Karpas-422 (cell line): ENCODE data around the gene ASB6. TPM values are rescaled to one million over a fixed set of nuclear protein-coding genes. Genes with fewer than 3 reads are reported as not detected.

Experiments used
- DNase-seq: peaks from one replicate; pipeline ENCODE4 v3.0.0-alpha.2; 2015
- H2AFZ ChIP-seq: fragments of 200-600 bp; sonication (generic); 2 replicates; pipeline ENCODE4 v1.6.1; 2014; ENCODE audit warnings: antibody characterized with exemption, low read length, mixed read lengths
- H3K27ac ChIP-seq: fragments of 200-600 bp; sonication (generic); 2 replicates; pipeline ENCODE4 v1.5.1; 2014; ENCODE audit warnings: mild to moderate bottlenecking, low read length, moderate library complexity
- H3K27me3 ChIP-seq: fragments of 200-600 bp; sonication (generic); 2 replicates; pipeline ENCODE4 v1.6.1; 2014; ENCODE audit warnings: low read length, mixed read lengths
- H3K36me3 ChIP-seq: fragments of 200-600 bp; sonication (generic); 2 replicates; pipeline ENCODE4 v1.6.1; 2014; ENCODE audit warnings: low read length, mixed read lengths; ENCODE audit not compliant: insufficient read depth
- H3K4me1 ChIP-seq: fragments of 200-600 bp; sonication (generic); 2 replicates; pipeline ENCODE4 v1.6.1; 2014; ENCODE audit warnings: mild to moderate bottlenecking, low read length, mixed read lengths
- H3K4me2 ChIP-seq: fragments of 200-600 bp; sonication (generic); 2 replicates; pipeline ENCODE4 v1.6.1; 2014; ENCODE audit warnings: low read length, low read depth, mild to moderate bottlenecking; ENCODE audit not compliant: poor library complexity, severe bottlenecking
- H3K4me3 ChIP-seq: fragments of 200-600 bp; sonication (generic); 2 replicates; pipeline ENCODE4 v1.5.1; 2014; ENCODE audit warnings: mild to moderate bottlenecking, antibody characterized with exemption, low read length, mixed read lengths
- H3K79me2 ChIP-seq: fragments of 200-600 bp; sonication (generic); 2 replicates; pipeline ENCODE4 v1.6.1; 2014; ENCODE audit warnings: mild to moderate bottlenecking, low read length, mixed read lengths
- H3K9ac ChIP-seq: fragments of 200-600 bp; sonication (generic); 2 replicates; pipeline ENCODE4 v1.6.0; 2014; ENCODE audit warnings: low read length
- H3K9me2 ChIP-seq: fragments of 200-600 bp; sonication (generic), shearing (Covaris generic); replicated peaks from 2 replicates; pipeline ENCODE4 v1.6.0; 2014; ENCODE audit warnings: mild to moderate bottlenecking, low read length, moderate library complexity; ENCODE audit not compliant: insufficient read depth
- H3K9me3 ChIP-seq: fragments of 300-700, 200-600 bp; sonication (generic); 2 replicates; pipeline ENCODE4 v1.6.1; 2014; ENCODE audit warnings: low read length, mixed read lengths
- H4K20me1 ChIP-seq: fragments of 200-600 bp; sonication (generic); 2 replicates; pipeline ENCODE4 v1.6.1; 2014; ENCODE audit warnings: mild to moderate bottlenecking, antibody characterized with exemption, low read length, low read depth; ENCODE audit not compliant: insufficient read depth
- total RNA-seq: library from RNA; depleted of rRNA; stranded (reverse); fragments of >200 nt; shearing (Covaris generic); gene quantifications from 2 replicates; pipeline ENCODE4 v1.2.3, GENCODE V29; 2014; ENCODE audit warnings: low replicate concordance; rRNA removed

Gene ASB6
- total RNA-seq, 1 experiment from 2014 or later = 10.6 TPM

- no peaks in the 10 kb centered on the region for H4K20me1 ChIP-seq
- no peaks in the 10 kb centered on the region for H3K9me3 ChIP-seq
- H3K4me1 ChIP-seq = no peaks in the 10 kb centered on the region
- H3K9me2 ChIP-seq = no peaks in the 10 kb centered on the region
- no peaks in the 10 kb centered on the region for H3K36me3 ChIP-seq
- H3K27ac ChIP-seq = no peak overlapping the region
- H3K4me2 ChIP-seq = no peak overlapping the region
- H2AFZ ChIP-seq = no peak overlapping the region
- H3K27me3 ChIP-seq = no peaks in the 10 kb centered on the region
- DNase-seq = no peak
- no peak overlapping the region for H3K4me3 ChIP-seq
- H3K9ac ChIP-seq = no peak overlapping the region
- H3K79me2 ChIP-seq = no peaks in the 10 kb centered on the region
These were observed 50.0 kb downstream of the ASB6 start for GRCh38 chr9:129591916-129592315.

- no peak for DNase-seq
- no peak overlapping the region for H3K4me3 ChIP-seq
These were observed 51.5 kb downstream of the ASB6 start for GRCh38 chr9:129590466-129590865.

DNA sequence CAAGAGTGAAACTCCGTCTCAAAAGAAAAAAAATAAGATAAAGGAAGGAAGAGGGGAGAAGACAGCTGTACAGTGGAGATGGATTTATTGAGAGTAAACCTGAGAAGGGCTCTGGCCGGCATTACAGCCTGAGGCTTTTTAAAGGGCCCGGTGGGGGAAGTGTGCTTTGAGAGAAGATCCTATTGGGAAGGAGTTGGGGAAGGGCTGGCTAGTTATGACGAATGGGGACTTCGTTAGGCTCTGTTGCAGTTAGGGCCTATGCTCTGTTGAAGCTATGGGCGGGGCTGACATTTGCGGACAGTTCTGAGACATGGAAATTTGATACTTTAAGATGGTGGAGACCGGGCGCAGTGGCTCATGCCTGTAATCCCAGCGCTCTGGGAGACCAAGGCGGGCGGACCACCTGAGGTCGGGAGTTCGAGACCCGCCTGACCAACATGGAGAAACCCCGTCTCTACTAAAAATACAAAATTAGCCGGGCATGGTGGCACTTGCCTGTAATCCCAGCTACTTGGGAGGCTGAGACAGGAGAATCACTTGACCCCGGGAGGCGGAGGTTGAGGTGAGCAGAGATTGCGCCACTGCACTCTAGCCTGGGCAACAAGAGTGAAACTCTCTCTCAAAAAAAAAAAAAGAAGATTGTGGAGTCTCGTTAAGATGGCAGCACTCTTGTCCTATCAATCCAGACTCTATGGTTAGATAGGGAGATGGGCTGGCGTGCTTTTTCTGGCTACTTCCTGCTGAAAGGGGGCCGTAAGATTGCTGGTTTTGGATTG is 54.3 kb downstream of the ASB6 start:
- Histone ChIP-seq H4K20me1 (no peaks in the 10 kb centered on the region), H3K4me1 (no peaks in the 10 kb centered on the region), H3K27ac (no peak overlapping the region), H3K4me2 (no peak overlapping the region), H3K9ac (no peak overlapping the region), H3K36me3 (no peaks in the 10 kb centered on the region), H3K27me3 (no peaks in the 10 kb centered on the region), H2AFZ (no peak overlapping the region), H3K4me3 (no peak overlapping the region), H3K9me3 (no peaks in the 10 kb centered on the region; the same call in 1 of the 2 replicates), H3K79me2 (no peaks in the 10 kb centered on the region), H3K9me2 (no peaks in the 10 kb centered on the region)
- DNase-seq = no peak

More at GRCh38 chr9:129590466-129590865, 51.5 kb downstream of the ASB6 start:
- no peaks in the 10 kb centered on the region for H3K9me2 ChIP-seq
- H3K9ac ChIP-seq = no peak overlapping the region
- no peaks in the 10 kb centered on the region for H3K36me3 ChIP-seq
- no peaks in the 10 kb centered on the region for H3K79me2 ChIP-seq
- no peak overlapping the region for H2AFZ ChIP-seq
- no peak overlapping the region for H3K4me2 ChIP-seq
- H3K4me1 ChIP-seq = no peaks in the 10 kb centered on the region
- no peaks in the 10 kb centered on the region for H3K27me3 ChIP-seq
- no peak overlapping the region for H3K27ac ChIP-seq
- H3K9me3 ChIP-seq = no peaks in the 10 kb centered on the region
- no peaks in the 10 kb centered on the region for H4K20me1 ChIP-seq

DNA sequence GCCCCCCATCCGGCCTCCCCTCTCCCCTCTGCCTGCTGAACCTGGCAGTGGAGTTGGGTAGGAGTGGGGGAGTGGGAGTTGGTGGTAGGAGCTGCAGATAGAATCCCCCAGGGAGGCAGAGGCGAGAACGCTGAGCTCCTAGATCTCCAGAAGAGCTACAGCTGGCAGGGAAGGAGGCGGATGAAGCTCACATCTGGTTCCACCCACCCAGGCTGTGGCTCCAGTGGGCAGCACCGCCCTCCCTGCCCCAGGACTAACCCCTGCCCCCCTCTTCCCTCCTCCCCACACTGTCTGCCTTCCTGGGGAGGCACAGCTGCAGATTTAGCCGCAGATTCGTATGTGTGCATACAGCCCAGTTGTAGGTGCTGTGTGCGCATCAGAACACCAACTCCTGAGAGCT is 55.3 kb downstream of the ASB6 start:
- no peak overlapping the region for H3K4me3 ChIP-seq
- no peaks in the 10 kb centered on the region for H3K9me2 ChIP-seq
- H4K20me1 ChIP-seq = no peaks in the 10 kb centered on the region
- H3K79me2 ChIP-seq = no peaks in the 10 kb centered on the region
- H3K9me3 ChIP-seq = no peaks in the 10 kb centered on the region; the same call in 1 of the 2 replicates
- DNase-seq = no peak
- H2AFZ ChIP-seq = no peak overlapping the region
- no peaks in the 10 kb centered on the region for H3K27me3 ChIP-seq
- no peak overlapping the region for H3K4me2 ChIP-seq
- no peaks in the 10 kb centered on the region for H3K36me3 ChIP-seq
- no peaks in the 10 kb centered on the region for H3K4me1 ChIP-seq
- H3K9ac ChIP-seq = no peak overlapping the region
- H3K27ac ChIP-seq = no peak overlapping the region

DNA sequence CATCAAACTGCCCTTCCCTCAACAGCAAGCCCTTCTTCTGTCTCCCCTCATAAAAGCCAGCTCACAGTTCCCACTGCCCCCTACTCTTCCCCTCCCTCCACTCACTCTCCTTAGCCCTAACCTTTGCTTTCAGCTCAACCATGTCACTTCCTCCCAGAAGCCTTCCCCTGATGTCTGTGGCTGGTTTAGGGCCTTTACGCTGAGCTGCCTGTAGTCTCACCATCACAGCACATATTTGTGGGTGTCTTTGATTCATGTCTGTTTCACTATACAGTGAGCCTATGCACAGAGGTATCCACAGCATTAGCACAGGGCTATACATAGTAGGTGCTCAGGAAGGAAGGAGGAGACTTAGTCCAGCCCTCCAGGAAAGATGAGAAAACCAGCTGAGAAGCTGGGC is 55.7 kb downstream of the ASB6 start:
- Histone ChIP-seq H3K36me3 (no peaks in the 10 kb centered on the region), H3K9me2 (no peaks in the 10 kb centered on the region), H4K20me1 (no peaks in the 10 kb centered on the region), H3K9ac (no peak overlapping the region), H3K9me3 (no peaks in the 10 kb centered on the region; the same call in 1 of the 2 replicates), H3K4me1 (no peaks in the 10 kb centered on the region), H3K4me3 (no peak overlapping the region), H3K27ac (no peak overlapping the region), H3K4me2 (no peak overlapping the region), H3K27me3 (no peaks in the 10 kb centered on the region), H2AFZ (no peak overlapping the region), H3K79me2 (no peaks in the 10 kb centered on the region)
- DNase-seq = no peak

DNA sequence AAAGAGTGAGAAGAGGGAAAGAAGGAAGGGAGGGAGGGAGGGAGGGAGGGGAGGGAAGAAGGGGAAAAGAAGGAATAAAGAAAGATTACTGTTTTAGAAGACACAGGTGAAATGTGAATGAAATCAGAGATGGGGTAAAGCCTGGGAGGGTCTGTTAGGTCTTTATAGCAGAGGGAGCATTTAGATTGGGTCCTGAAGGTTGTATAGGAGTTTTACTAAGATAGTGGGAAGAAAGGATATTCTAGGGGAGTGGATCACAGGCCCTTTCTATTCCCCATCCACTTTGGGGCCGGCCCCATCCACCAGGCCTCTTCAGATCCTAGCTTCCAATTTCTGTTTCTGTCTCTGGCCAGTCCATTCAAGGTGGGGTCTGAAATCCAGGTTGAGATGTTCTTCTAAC is 56.6 kb downstream of the ASB6 start:
- DNase-seq = no peak
- Histone ChIP-seq H3K9me3 (no peaks in the 10 kb centered on the region; the same call in 1 of the 2 replicates), H3K4me2 (no peak overlapping the region), H3K27ac (no peak overlapping the region), H3K4me3 (no peak overlapping the region), H3K9ac (no peak overlapping the region), H3K9me2 (no peaks in the 10 kb centered on the region), H4K20me1 (no peaks in the 10 kb centered on the region), H3K36me3 (no peaks in the 10 kb centered on the region), H3K27me3 (no peaks in the 10 kb centered on the region), H3K4me1 (no peaks in the 10 kb centered on the region), H2AFZ (no peak overlapping the region), H3K79me2 (no peaks in the 10 kb centered on the region)

Other genes with a start within 250 kb of the ASB6 start
- not detected in 2 replicates for gene C9orf50, start 21.1 kb downstream of the ASB6 start, total RNA-seq
- 22.4 and 31.1 TPM in 2 replicates for gene NTMT1, start 16.0 kb downstream of the ASB6 start, total RNA-seq
- gene PRRX2, start 23.5 kb upstream of the ASB6 start, total RNA-seq = not detected in 2 replicates
- gene PTGES, start 110.9 kb upstream of the ASB6 start, total RNA-seq = not detected in 2 replicates
- 10.5 and 14.2 TPM in 2 replicates for gene TOR1B, start 161.0 kb upstream of the ASB6 start, total RNA-seq
- gene TOR1A, start 182.0 kb upstream of the ASB6 start, total RNA-seq = 41.7 and 53.1 TPM in 2 replicates
- 59.7 and 66.9 TPM in 2 replicates for gene C9orf78, start 193.1 kb upstream of the ASB6 start, total RNA-seq
- 11.7 and 40.3 TPM in 2 replicates for gene USP20, start 193.3 kb upstream of the ASB6 start, total RNA-seq